ENCODE measurements around the gene HECTD2.
A peak's percentile ranks its signal among the peaks of the same experiment; 100 is the strongest.

HECTD2 gene

DNA sequence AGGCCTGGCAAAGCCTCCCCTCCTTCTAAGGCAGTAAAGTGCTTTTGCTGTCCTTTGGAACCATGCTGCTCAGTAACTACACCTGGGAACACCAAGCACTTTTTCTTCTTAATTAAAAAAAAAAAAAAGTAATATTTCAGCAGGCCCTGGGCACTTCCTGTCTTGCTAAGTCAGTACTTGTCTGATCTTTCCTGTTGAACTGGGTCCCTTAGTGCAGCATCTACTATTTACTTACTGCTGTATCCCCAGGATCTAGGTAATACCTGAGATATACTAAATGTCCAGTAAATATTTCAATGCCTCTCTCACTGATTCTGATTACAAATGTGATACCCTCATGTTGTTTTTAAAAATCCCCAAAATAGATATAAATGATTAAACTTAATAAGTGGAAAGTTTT is 145.3 kb downstream of the HECTD2 start:
- Histone ChIP-seq H2AFZ (ENCODE audit: low read length) (peak overlapping the region; percentile 75; the same call in 1 of the 2 replicates), H3K9me2 (replicated peaks; ENCODE audit: low read depth, low read length) (no peaks in the 10 kb centered on the region)

GRCh38 chr10:91556691-91557566 is 146.8 kb downstream of the HECTD2 start:
- Histone ChIP-seq H3K4me1 (ENCODE audit: insufficient read depth, low read length, poor library complexity, severe bottlenecking) (peaks cover 4% of the 10 kb centered on the region), H3K4me3 (ENCODE audit: low read length, poor library complexity, severe bottlenecking) (no peak overlapping the region), H3K4me2 (ENCODE audit: low read depth, low read length, poor library complexity, severe bottlenecking) (no peak overlapping the region), H3K36me3 (ENCODE audit: insufficient read depth, low read length) (no peaks in the 10 kb centered on the region), H3K79me2 (ENCODE audit: insufficient read depth, low read length) (no peaks in the 10 kb centered on the region), H3F3A (ENCODE audit: low read depth) (no peaks in the 10 kb centered on the region), H3K9ac (ENCODE audit: low read depth, low read length, poor library complexity, severe bottlenecking) (no peak overlapping the region), H3K27me3 (ENCODE audit: insufficient read depth, low read length, poor library complexity, severe bottlenecking) (no peaks in the 10 kb centered on the region), H4K20me1 (ENCODE audit: insufficient read depth, low read length, poor library complexity, severe bottlenecking) (no peaks in the 10 kb centered on the region), H3K9me2 (replicated peaks; ENCODE audit: low read depth, low read length) (no peaks in the 10 kb centered on the region), H2AFZ (ENCODE audit: low read length) (0 out of 2 replicates have a peak overlapping the region, but pooled peaks have one; percentile 31), H3K9me3 (ENCODE audit: insufficient read depth, low read depth, low read length) (no peaks in the 10 kb centered on the region)
- TF ChIP-seq CTCF (conservative IDR thresholded peaks at IDR 0.05; ENCODE audit: low read length) (no peak), EZH2phosphoT487 (IDR thresholded peaks at IDR 0.05; ENCODE audit: borderline replicate concordance) (no peak)

More for the DNA sequence above, 145.3 kb downstream of the HECTD2 start:
- no peaks in the 10 kb centered on the region for H3K79me2 ChIP-seq (ENCODE audit: insufficient read depth, low read length)
- no peak overlapping the region for H3K4me2 ChIP-seq (ENCODE audit: low read depth, low read length, poor library complexity, severe bottlenecking)
- H3K9ac ChIP-seq (ENCODE audit: low read depth, low read length, poor library complexity, severe bottlenecking), result no peak overlapping the region
- no peak overlapping the region for H3K4me3 ChIP-seq (ENCODE audit: low read length, poor library complexity, severe bottlenecking)
- H3F3A ChIP-seq (ENCODE audit: low read depth), result no peaks in the 10 kb centered on the region
- H3K4me1 ChIP-seq (ENCODE audit: insufficient read depth, low read length, poor library complexity, severe bottlenecking), result peaks cover 4% of the 10 kb centered on the region
- no peaks in the 10 kb centered on the region for H3K36me3 ChIP-seq (ENCODE audit: insufficient read depth, low read length)
- no peaks in the 10 kb centered on the region for H3K27me3 ChIP-seq (ENCODE audit: insufficient read depth, low read length, poor library complexity, severe bottlenecking)
- no peaks in the 10 kb centered on the region for H3K9me3 ChIP-seq (ENCODE audit: insufficient read depth, low read depth, low read length)
- TF ChIP-seq EZH2phosphoT487 (IDR thresholded peaks at IDR 0.05; ENCODE audit: borderline replicate concordance) (no peak), CTCF (conservative IDR thresholded peaks at IDR 0.05; ENCODE audit: low read length) (no peak)
- H4K20me1 ChIP-seq (ENCODE audit: insufficient read depth, low read length, poor library complexity, severe bottlenecking), result no peaks in the 10 kb centered on the region

DNA sequence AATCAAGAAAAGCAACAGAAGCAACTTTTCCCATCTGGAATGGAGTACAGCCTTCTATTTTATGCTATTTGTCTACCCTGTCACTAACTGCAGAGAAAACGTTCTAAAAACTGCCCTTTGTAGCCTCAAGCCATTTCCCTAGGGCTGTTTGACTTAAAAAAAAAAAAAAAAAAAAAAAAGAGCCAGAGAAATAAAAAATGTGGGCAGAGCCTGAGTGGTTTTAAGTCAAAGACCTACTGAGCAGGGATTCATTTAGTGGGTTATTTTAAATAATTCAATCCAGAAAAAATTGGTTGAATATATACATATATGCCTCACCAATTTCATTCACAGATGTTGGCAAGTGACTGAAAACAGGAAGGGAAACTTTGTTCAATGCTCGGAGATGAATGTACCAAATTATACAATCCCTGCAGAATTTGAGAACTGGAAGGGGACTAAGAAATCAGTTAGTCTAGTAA is 147.5 kb downstream of the HECTD2 start:
- Histone ChIP-seq H4K20me1 (ENCODE audit: insufficient read depth, low read length, poor library complexity, severe bottlenecking) (no peaks in the 10 kb centered on the region), H3K4me3 (ENCODE audit: low read length, poor library complexity, severe bottlenecking) (no peak overlapping the region), H3K4me1 (ENCODE audit: insufficient read depth, low read length, poor library complexity, severe bottlenecking) (peaks cover 4% of the 10 kb centered on the region), H3F3A (ENCODE audit: low read depth) (no peaks in the 10 kb centered on the region), H3K9me2 (replicated peaks; ENCODE audit: low read depth, low read length) (no peaks in the 10 kb centered on the region), H3K9ac (ENCODE audit: low read depth, low read length, poor library complexity, severe bottlenecking) (no peak overlapping the region), H3K4me2 (ENCODE audit: low read depth, low read length, poor library complexity, severe bottlenecking) (no peak overlapping the region), H3K27me3 (ENCODE audit: insufficient read depth, low read length, poor library complexity, severe bottlenecking) (no peaks in the 10 kb centered on the region), H3K36me3 (ENCODE audit: insufficient read depth, low read length) (no peaks in the 10 kb centered on the region), H2AFZ (ENCODE audit: low read length) (no peak overlapping the region), H3K79me2 (ENCODE audit: insufficient read depth, low read length) (no peaks in the 10 kb centered on the region), H3K9me3 (ENCODE audit: insufficient read depth, low read depth, low read length) (no peaks in the 10 kb centered on the region)
- TF ChIP-seq EZH2phosphoT487 (IDR thresholded peaks at IDR 0.05; ENCODE audit: borderline replicate concordance) (no peak), CTCF (conservative IDR thresholded peaks at IDR 0.05; ENCODE audit: low read length) (no peak)
